NCI-H82 (cell line): Measurements from ENCODE around the gene HOXB4.

ENCODE experiments used
- DNase-seq: peaks from one replicate; lab custom pipeline; 2025; lab: John Stamatoyannopoulos, UW

Gene HOXB4

GRCh38 chr17:48528936-48529682 is 49.0 kb downstream of the HOXB4 start:
- DNase-seq: no peak

GRCh38 chr17:48528153-48528935 is 49.8 kb downstream of the HOXB4 start:
- no peak for DNase-seq

GRCh38 chr17:48527547-48527932 is 50.6 kb downstream of the HOXB4 start:
- DNase-seq: no peak

GRCh38 chr17:48526608-48527546 is 51.3 kb downstream of the HOXB4 start:
- DNase-seq: no peak
